HL-60 (cell line): ENCODE results near the gene PRKCE.

Experiments
- POLR2AphosphoS5 ChIP-seq: IDR thresholded peaks from 2 replicates; pipeline ENCODE4 v1.6.1; 2012; ENCODE audit warnings: low read depth
- SPI1 ChIP-seq: IDR thresholded peaks from 2 replicates; pipeline ENCODE4 v1.6.1; 2012; ENCODE audit warnings: low read depth, mild to moderate bottlenecking, borderline replicate concordance
- TF ChIP-seq, protein P1 (sequence below): IDR thresholded peaks from one replicate; pipeline ENCODE4 v1.5.1; 2011; ENCODE audit warnings: low read length, control low read depth, inconsistent platforms; ENCODE audit not compliant: insufficient read depth
- TF ChIP-seq, protein P2 (sequence below): IDR thresholded peaks from 2 replicates; pipeline ENCODE4 v1.6.1; 2012; ENCODE audit warnings: low read depth; ENCODE audit not compliant: insufficient replicate concordance

DNA sequence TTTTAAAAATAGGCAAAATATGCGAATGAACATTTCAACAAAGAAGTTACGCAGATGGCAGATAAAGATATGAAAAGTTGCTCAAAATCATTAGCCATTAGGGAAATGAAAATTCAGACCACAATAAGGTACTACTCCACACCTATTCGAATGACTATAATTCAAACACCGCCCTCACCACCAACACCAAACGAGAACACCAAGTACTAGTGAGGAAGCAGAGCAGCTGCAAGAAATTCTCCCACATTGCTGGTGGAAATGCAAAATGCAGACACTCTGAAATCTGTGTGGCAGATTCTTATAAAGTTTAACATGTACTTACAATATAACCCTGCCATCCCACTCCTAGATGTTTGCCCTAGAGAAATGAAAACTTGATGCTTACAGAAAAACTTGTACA is 17.3 kb upstream of the PRKCE start:
- TF ChIP-seq, protein P1, sequence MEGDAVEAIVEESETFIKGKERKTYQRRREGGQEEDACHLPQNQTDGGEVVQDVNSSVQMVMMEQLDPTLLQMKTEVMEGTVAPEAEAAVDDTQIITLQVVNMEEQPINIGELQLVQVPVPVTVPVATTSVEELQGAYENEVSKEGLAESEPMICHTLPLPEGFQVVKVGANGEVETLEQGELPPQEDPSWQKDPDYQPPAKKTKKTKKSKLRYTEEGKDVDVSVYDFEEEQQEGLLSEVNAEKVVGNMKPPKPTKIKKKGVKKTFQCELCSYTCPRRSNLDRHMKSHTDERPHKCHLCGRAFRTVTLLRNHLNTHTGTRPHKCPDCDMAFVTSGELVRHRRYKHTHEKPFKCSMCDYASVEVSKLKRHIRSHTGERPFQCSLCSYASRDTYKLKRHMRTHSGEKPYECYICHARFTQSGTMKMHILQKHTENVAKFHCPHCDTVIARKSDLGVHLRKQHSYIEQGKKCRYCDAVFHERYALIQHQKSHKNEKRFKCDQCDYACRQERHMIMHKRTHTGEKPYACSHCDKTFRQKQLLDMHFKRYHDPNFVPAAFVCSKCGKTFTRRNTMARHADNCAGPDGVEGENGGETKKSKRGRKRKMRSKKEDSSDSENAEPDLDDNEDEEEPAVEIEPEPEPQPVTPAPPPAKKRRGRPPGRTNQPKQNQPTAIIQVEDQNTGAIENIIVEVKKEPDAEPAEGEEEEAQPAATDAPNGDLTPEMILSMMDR: no peak
- TF ChIP-seq, protein P2, sequence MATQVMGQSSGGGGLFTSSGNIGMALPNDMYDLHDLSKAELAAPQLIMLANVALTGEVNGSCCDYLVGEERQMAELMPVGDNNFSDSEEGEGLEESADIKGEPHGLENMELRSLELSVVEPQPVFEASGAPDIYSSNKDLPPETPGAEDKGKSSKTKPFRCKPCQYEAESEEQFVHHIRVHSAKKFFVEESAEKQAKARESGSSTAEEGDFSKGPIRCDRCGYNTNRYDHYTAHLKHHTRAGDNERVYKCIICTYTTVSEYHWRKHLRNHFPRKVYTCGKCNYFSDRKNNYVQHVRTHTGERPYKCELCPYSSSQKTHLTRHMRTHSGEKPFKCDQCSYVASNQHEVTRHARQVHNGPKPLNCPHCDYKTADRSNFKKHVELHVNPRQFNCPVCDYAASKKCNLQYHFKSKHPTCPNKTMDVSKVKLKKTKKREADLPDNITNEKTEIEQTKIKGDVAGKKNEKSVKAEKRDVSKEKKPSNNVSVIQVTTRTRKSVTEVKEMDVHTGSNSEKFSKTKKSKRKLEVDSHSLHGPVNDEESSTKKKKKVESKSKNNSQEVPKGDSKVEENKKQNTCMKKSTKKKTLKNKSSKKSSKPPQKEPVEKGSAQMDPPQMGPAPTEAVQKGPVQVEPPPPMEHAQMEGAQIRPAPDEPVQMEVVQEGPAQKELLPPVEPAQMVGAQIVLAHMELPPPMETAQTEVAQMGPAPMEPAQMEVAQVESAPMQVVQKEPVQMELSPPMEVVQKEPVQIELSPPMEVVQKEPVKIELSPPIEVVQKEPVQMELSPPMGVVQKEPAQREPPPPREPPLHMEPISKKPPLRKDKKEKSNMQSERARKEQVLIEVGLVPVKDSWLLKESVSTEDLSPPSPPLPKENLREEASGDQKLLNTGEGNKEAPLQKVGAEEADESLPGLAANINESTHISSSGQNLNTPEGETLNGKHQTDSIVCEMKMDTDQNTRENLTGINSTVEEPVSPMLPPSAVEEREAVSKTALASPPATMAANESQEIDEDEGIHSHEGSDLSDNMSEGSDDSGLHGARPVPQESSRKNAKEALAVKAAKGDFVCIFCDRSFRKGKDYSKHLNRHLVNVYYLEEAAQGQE: no peak
- TF ChIP-seq POLR2AphosphoS5 (no peak), SPI1 (no peak)
